GM11168 (cell line): ENCODE data around the gene TM9SF3.

Source experiments
- in situ Hi-C: fragments of 300-500 bp; cut with MboI; formaldehyde crosslinking; loops from one replicate; pipeline ENCODE4 v1.12.0; 2022; ENCODE audit warnings: low sequenced_read_pairs; ENCODE audit not compliant: unreplicated experiment

TM9SF3 gene

DNA sequence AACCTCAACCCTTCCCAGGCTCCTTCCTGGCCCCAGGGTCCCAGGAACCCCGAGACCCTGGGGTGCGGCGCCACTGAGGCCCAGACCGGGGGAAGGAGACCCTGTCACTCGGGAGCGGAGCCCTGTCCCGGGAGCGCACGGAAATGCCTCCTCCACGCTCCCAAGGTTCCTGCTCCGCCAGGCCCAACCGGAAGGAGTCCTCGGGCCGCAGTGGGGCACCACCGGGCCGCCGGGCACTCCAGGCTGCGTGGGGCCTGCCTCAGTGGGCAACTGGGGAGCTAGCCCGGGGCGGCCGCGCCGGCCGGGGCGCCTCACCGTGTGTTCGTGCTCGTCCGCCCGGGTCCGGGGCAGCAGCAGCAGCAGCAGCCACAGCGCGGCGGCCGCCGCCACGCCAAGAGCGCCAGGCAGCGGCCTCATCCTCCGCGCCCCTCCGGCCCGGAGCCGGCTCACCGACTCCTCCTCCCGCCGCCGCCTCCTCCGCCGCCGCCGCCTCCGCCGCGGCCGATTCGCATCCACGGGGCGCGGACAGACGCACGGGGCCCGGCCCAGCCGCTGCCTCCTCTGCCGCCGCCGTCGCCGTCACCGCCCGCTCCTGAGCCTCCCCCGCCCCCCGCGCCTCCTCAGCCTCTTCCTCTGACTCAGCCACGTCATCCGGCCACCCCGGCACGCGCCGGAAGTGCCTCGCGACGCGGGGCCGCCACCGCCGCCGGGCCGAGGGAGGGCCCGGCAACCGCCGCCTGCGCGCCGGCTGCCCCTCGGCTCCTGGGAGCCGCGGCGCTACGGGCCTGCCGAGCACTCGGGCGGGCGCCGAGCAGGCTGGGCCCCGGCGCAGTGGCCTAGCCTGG is at the start of gene TM9SF3:
Gene TM9SF3, minus strand, starts transcription at position 594 of the 845 bp plus-strand sequence. Its CDS starts 177 bp downstream, at position 417.
- in situ Hi-C loops: no loop called here

DNA sequence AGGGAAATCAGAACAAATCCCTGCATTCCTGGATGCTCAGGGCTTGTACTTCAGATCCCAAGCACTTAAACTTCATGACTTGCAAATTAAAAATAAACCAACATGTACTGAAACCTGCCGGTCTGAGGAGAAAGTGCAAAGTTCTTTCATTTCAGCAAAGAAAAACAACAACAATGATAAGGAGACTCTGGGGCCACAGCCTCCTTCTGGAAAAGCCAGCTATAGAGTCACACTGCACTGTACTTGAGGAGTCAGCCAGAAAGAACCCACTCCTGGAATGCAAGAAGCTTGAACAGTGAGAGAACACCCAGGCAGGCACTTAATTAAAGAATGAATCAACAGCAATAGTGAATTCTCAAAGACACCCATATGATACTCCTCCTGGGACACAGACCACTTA is 49.7 kb upstream of the TM9SF3 start:
- in situ Hi-C loops: no loop called here

GRCh38 chr10:96632974-96633710 is 46.3 kb upstream of the TM9SF3 start:
- in situ Hi-C loops: no loop called here

- in situ Hi-C loops: no loop called here
Observed at GRCh38 chr10:96627292-96627691, 40.5 kb upstream of the TM9SF3 start.

GRCh38 chr10:96626795-96627194 is 40.0 kb upstream of the TM9SF3 start:
- in situ Hi-C loops: no loop called here

DNA sequence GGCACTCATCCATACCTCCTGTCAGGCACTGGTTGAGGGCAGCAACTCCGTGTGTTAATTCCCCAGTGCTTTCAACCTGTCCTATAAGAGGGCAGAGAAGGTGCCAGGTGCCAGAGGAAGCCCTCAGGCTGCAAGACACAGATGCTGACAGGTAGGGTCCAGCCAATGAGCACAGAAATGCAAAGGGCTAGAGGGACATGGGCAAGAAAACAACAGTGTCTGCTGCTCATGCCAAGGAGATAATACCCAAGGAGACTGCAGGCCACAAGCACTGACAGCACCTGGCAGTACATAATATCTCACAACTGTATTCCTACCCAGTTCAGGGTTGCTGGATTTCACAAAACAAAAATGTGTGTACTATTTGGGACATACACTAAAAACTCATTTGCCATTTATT is 38.4 kb upstream of the TM9SF3 start:
- in situ Hi-C loops: no loop called here

DNA sequence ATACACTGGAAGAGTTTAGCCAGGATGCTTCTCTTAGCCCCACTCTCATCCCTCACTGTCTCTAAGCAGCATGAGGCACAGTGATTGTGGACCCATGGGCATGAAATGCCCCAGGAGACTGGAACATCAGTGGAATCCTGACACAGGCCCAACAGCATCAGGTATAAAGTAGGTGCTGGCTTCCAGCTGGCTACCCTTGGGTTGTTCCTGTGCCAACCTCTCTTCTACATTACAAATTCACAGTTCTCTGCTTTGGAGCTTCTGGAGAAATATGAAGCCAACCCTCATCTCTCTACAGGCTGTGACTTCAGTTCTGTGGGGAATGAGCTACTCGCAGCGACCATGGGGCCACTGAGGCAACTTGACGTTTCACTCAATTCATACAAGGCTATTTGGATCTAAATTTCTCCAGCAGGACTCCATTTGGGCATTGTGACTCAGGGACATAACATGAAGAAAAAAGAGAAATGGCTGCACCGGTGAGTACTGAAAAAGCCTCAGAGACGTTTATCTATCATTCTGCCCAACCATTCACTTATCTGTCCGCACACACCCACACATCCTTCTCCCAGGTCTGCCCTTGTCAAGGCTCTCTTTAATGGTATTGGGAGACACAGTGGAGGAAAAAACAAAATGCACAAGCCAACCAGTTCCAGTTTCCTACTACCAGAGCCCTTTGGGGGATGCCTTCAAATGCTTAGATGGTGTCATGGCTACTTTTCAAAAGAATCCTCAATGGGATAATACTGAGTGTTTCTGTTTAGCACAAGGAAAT is 35.4 kb upstream of the TM9SF3 start:
- in situ Hi-C loops: no loop called here

DNA sequence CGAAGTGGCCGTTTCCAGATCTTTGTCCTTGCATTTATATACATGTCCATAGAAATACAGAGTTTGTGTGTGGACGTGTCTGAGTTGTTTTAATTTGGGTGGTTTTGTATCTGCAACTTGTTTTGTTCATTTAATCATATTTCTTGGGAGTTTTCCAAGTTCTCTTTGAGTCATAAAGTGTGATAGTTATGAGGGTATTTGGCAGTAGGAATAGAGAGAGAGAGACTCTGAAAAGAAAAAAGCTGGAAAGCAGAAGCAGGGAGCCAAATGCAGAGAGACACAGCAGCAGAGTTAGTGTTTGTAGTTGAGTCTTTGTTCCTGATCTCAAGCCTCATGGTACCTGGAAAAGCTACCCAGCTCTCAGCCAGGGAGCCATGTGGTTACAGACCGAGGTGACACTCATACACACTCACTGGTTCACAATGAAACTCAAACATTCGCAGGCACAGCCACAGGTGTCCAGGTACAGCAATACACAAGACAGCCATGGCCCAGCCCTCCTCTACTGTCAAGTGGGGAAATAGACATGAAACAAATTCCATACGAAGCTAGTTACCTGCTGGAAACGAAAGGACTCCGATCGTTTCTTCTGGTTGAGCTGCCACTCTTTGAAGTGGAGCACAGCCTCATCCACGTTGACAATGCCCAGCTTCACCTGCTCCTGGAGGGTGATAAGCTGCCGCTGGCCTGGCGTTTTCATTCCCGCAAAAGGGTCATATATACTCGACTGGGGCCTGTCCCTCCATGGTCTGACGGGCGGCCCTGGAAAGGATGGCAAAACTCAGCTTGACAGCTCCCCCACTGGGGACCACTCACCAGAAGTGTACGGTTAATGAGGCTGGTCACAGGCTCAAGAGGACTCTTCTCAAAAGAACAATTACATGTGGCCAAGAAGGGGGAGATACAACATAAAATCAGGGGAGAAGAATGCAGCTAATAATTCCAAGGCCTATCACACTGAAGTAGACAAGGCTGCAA is 33.3 kb upstream of the TM9SF3 start:
- in situ Hi-C loops: no loop called here

- in situ Hi-C loops: no loop called here
Observed at GRCh38 chr10:96619120-96619519, 32.3 kb upstream of the TM9SF3 start.

DNA sequence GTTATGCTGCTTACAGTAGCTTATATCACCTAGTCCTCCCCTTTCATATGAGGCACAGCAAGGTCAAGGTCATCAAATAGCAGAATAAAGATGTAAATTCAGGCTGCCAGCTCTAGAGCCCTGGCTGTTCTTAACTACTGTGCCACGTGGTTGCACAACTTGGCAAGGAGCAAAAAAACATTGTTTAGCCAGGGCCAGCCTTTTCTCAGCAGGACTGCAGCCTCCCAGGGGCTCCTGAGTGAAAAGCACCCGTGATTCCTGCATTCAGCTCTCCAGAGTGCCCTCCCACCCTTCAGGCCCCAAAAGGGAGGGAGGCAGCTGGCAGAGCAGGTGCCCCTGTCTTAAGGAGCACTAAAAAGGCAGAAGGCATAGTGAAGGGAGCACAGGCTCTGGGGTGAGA is 31.8 kb upstream of the TM9SF3 start:
- in situ Hi-C loops: no loop called here

- in situ Hi-C loops: no loop called here
Observed at GRCh38 chr10:96616961-96617360, 30.1 kb upstream of the TM9SF3 start.

GRCh38 chr10:96614515-96614914 is 27.7 kb upstream of the TM9SF3 start:
- in situ Hi-C loops: no loop called here

DNA sequence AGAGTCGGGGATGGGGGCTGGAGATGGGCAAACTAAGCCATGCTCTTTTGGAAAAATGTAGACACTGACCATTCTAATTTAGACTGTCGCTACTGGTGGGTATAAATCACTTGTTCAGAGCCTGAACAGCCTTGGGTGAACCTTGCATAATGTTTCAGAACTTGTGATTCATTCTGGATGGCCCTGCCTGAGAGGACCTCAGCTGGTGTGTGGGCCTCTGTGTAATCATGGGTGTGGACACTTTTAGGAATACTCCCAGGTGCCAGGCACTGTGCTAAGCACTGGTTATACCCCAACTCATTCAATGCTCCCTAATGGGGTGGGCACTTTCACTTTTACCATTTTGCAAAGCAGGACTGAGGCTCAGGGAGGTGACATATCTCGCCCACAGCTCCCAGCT is 26.8 kb upstream of the TM9SF3 start:
- in situ Hi-C loops: no loop called here

- in situ Hi-C loops: no loop called here
Observed at GRCh38 chr10:96612055-96612830, 25.4 kb upstream of the TM9SF3 start.

GRCh38 chr10:96610817-96611216 is 24.0 kb upstream of the TM9SF3 start:
- in situ Hi-C loops: no loop called here

GRCh38 chr10:96609510-96609909 is 22.7 kb upstream of the TM9SF3 start:
- in situ Hi-C loops: no loop called here

DNA sequence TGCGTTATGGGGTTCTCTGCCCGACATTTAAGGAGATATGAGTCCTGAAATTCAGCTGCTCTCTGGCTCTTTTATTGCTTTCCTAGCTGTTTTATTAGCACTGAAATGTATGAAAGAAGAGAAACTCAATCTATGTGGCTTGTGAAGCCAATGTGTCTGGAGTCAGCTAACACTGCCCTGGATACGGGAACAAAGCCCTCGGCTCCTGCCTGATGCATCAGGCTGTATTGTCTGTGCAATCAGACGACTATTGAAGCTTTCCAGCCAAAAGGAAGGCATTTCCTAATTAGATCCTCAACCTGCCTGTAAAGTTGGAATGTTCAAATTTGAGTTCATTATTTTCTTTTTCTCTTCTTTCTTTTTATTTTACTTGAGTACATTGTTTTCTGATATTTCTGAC is 22.0 kb upstream of the TM9SF3 start:
- in situ Hi-C loops: no loop called here

DNA sequence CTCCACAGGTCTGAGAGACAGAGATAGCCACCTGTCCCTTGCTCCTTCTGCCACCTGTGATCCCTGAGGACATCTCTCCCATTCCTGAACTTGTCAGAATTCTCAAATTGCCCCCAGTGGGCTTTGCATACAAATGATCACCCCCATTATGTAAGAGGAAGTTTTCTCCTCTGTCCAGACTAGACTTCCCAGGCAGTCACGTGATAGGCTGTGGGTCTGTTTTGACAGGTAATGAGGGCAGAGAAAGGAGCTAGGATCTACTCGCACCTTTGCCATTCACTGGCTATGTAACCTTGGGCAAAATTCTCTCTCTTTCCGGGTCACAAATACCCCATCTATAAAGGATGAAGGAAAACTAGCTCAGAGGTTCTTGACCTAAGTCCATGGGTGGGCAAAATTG is 21.4 kb upstream of the TM9SF3 start:
- in situ Hi-C loops: no loop called here

GRCh38 chr10:96606946-96607345 is 20.1 kb upstream of the TM9SF3 start:
- in situ Hi-C loops: no loop called here
